ENCODE measurements around the gene UGT3A2. TPM values are rescaled to one million over a fixed set of nuclear protein-coding genes. Genes with fewer than 3 reads are reported as not detected.
"Not testable (repeated sequence)": the region's sequence is repeated elsewhere in the genome, so short reads cannot be mapped to it uniquely, and the experiment has no call there.

The UGT3A2 gene
- total and polyA plus RNA-seq, 2 experiments from 2014 or later: 17.2 to 27.0 TPM

DNA sequence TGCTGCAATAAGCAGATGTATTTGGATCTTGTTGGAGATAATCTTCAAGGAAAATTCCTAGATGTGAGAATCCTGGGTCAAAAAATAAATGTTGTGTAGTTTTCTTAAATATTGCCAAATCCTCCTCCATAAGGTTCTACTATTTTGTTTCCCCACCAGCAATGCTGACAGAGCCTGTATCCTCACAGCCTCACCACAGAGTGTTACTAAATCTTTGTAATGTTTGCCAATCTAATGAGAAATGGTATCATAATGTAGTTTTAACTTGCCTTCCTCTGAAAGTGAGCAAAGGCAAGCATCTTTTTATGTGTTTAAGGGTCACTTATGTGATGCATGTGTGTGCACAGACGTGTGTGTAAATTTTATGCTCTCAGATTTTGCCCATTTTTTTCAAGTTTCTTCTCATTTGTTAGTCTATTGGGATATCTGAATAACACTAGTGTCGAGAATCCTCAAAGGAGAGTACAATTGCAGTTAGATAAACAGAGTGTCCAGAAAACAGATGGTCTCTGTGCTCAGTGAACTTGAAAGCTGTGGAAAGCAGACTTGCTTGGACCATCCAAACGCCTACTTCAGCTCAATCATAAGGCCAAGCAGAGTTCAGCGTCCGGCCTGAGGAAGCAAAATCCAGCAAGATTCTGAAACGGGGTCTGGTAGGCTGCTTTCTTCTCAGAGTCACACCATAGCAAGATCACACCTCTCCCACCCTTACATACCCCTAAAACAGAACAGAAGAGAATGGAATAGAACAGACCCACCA lies 39.8 kb downstream of the UGT3A2 start:
- Mint-ChIP-seq H3K27me3 (ENCODE audit: insufficient read depth, low read depth, poor library complexity) (peaks cover 4% of the 10 kb centered on the region), H3K4me3 (no peak overlapping the region), H3K27ac (no peak overlapping the region), H3K36me3 (ENCODE audit: low read depth) (peaks cover 5% of the 10 kb centered on the region; the same call in 2 of the 3 replicates), H3K4me1 (no peaks in the 10 kb centered on the region), H3K9me3 (peaks cover 48% of the 10 kb centered on the region)
- H3K4me1 ChIP-seq (ENCODE audit: insufficient read depth): no peaks in the 10 kb centered on the region
- ATAC-seq (no peak), DNase-seq (ENCODE audit: low spot score) (no peak)
- no peak overlapping the region for H3K4me3 ChIP-seq
- H4K20me1 ChIP-seq (replicated peaks; ENCODE audit: insufficient read depth): no peaks in the 10 kb centered on the region
- H3F3A ChIP-seq (replicated peaks; ENCODE audit: low read depth): no peaks in the 10 kb centered on the region
- no peaks in the 10 kb centered on the region for H3K27me3 ChIP-seq (ENCODE audit: insufficient read depth)
- TF ChIP-seq NANOG (IDR thresholded peaks at IDR 0.05; ENCODE audit: borderline replicate concordance) (no peak), JUNB (IDR thresholded peaks at IDR 0.05; ENCODE audit: unreplicated experiment) (no peak), CREB1 (CRISPR knock-in tag; IDR thresholded peaks at IDR 0.05; ENCODE audit: low read depth) (no peak), EZH2phosphoT487 (IDR thresholded peaks at IDR 0.05; ENCODE audit: unreplicated experiment) (no peak)
- H3K79me2 ChIP-seq (replicated peaks; ENCODE audit: insufficient read depth): no peaks in the 10 kb centered on the region
- H3K27ac ChIP-seq (ENCODE audit: low read depth): no peak overlapping the region
- peaks cover 4% of the 10 kb centered on the region; the same call in 1 of the 2 replicates for H3K9me2 ChIP-seq (ENCODE audit: insufficient read depth)
- H2AFZ ChIP-seq: no peak overlapping the region
- no peak overlapping the region for H3K4me2 ChIP-seq
- H3K36me3 ChIP-seq (ENCODE audit: insufficient read depth): no peaks in the 10 kb centered on the region

DNA sequence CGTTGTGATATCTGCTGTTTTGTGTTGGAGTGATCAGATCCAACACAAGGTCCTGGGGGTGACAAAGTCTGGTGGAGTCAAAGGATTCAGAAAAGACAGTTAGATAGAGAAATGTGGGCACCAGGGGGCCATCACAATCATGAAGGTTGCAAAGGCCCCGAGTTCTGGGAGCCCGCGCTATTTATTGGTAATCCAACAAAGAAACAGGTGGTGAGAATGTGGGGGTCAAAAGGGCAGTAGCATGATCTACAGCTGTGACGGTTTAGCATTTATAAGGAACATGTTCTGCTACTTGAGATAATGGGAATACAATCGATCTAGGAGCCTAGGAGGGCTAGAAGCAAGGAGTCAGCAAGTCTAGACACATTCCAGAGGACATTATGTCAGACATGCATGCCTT lies 44.4 kb downstream of the UGT3A2 start:
- H3K9me2 ChIP-seq (ENCODE audit: insufficient read depth); ATAC-seq; H3F3A ChIP-seq (replicated peaks; ENCODE audit: low read depth); H3K79me2 ChIP-seq (replicated peaks; ENCODE audit: insufficient read depth); H3K27me3 Mint-ChIP-seq (ENCODE audit: insufficient read depth, low read depth, poor library complexity); H3K36me3 ChIP-seq (ENCODE audit: insufficient read depth); DNase-seq (ENCODE audit: low spot score); H3K27ac ChIP-seq (ENCODE audit: low read depth); H3K4me1 Mint-ChIP-seq; H3K4me3 ChIP-seq; H3K27me3 ChIP-seq (ENCODE audit: insufficient read depth); H3K27ac Mint-ChIP-seq; H3K4me2 ChIP-seq; H2AFZ ChIP-seq; H3K36me3 Mint-ChIP-seq (ENCODE audit: low read depth); H4K20me1 ChIP-seq (replicated peaks; ENCODE audit: insufficient read depth); H3K4me1 ChIP-seq (ENCODE audit: insufficient read depth); H3K4me3 Mint-ChIP-seq: not testable (repeated sequence)
- H3K9me3 Mint-ChIP-seq: peaks cover 52% of the 10 kb centered on the region

DNA sequence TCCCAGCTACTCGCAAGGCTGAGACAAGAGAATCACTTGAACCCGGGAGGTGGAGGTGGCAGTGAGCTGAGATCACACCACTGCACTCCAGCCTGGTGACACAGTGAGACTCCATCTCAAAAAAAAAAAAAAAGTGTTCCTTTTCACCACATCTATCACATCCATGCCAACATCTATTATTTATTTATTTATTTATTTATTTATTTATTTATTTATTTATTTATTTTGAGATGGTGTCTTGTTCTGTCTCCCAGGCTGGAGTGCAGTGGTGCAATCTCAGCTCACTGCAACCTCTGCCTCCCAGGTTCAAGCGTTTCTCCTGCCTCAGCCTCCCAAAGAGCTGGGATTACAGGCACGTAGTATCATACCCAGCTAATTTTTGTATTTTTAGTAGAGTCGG lies 47.1 kb downstream of the UGT3A2 start:
- not testable (repeated sequence) for H3K27ac ChIP-seq (ENCODE audit: low read depth); ATAC-seq; H3K79me2 ChIP-seq (replicated peaks; ENCODE audit: insufficient read depth); H3K4me1 ChIP-seq (ENCODE audit: insufficient read depth); DNase-seq (ENCODE audit: low spot score); H3K27me3 Mint-ChIP-seq (ENCODE audit: insufficient read depth, low read depth, poor library complexity); H3K9me2 ChIP-seq (ENCODE audit: insufficient read depth); H3K4me1 Mint-ChIP-seq; H3K27ac Mint-ChIP-seq; H3K36me3 Mint-ChIP-seq (ENCODE audit: low read depth); H4K20me1 ChIP-seq (replicated peaks; ENCODE audit: insufficient read depth); H3F3A ChIP-seq (replicated peaks; ENCODE audit: low read depth); H3K36me3 ChIP-seq (ENCODE audit: insufficient read depth); H2AFZ ChIP-seq; H3K4me3 Mint-ChIP-seq; H3K4me3 ChIP-seq; H3K4me2 ChIP-seq; H3K27me3 ChIP-seq (ENCODE audit: insufficient read depth)
- peaks cover 55% of the 10 kb centered on the region for H3K9me3 Mint-ChIP-seq

DNA sequence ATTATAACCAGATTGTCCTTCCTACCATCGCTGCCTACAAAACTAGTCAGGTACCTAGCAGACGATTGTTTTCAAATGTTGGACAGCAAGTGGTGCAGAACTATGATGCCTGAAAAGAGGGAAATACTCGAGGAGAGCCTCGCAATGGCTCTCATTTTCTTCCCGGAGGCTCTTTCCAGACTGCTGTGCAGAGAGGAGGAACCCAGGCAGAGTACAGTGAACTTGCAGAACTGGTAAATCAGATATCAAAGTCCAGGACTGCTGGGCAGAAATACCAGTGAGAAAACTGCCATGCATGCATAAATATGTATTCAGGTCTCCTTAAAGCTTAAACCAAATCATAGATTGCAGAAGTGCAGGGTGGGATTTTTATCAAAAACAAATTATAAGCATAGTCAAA lies 49.1 kb downstream of the UGT3A2 start:
- ATAC-seq: no peak
- TF ChIP-seq ZNF114 (CRISPR knock-in tag; IDR thresholded peaks at IDR 0.05) (no peak), EZH2 (IDR thresholded peaks at IDR 0.05; ENCODE audit: low read depth, unreplicated experiment) (no peak), EZH2phosphoT487 (IDR thresholded peaks at IDR 0.05; ENCODE audit: unreplicated experiment) (no peak), JUNB (IDR thresholded peaks at IDR 0.05; ENCODE audit: unreplicated experiment) (no peak)

More for the DNA sequence above, 49.1 kb downstream of the UGT3A2 start:
- H3K4me2 ChIP-seq: no peak overlapping the region
- H3K4me3 ChIP-seq: no peak overlapping the region
- H3K36me3 ChIP-seq (ENCODE audit: insufficient read depth): no peaks in the 10 kb centered on the region
- H3K4me1 ChIP-seq (ENCODE audit: insufficient read depth): no peaks in the 10 kb centered on the region
- no peaks in the 10 kb centered on the region for H3F3A ChIP-seq (replicated peaks; ENCODE audit: low read depth)
- Mint-ChIP-seq H3K4me1 (no peaks in the 10 kb centered on the region), H3K27me3 (ENCODE audit: insufficient read depth, low read depth, poor library complexity) (no peaks in the 10 kb centered on the region), H3K9me3 (peaks cover 61% of the 10 kb centered on the region), H3K4me3 (no peak overlapping the region), H3K27ac (no peak overlapping the region), H3K36me3 (ENCODE audit: low read depth) (peaks cover 19% of the 10 kb centered on the region)
- H3K27ac ChIP-seq (ENCODE audit: low read depth): no peak overlapping the region
- H3K79me2 ChIP-seq (replicated peaks; ENCODE audit: insufficient read depth): no peaks in the 10 kb centered on the region
- H3K27me3 ChIP-seq (ENCODE audit: insufficient read depth): no peaks in the 10 kb centered on the region
- H4K20me1 ChIP-seq (replicated peaks; ENCODE audit: insufficient read depth): no peaks in the 10 kb centered on the region
- H2AFZ ChIP-seq: no peak overlapping the region
- peaks cover 3% of the 10 kb centered on the region; the same call in 1 of the 2 replicates for H3K9me2 ChIP-seq (ENCODE audit: insufficient read depth)
- DNase-seq (ENCODE audit: low spot score): no peak
